Fibroblast of lung (primary cell): ENCODE data around the gene NID1. TPM values are rescaled to one million over a fixed set of nuclear protein-coding genes. Genes with fewer than 3 reads are reported as not detected.

ENCODE experiments used
- DNase-seq, 2 donors: peaks; one replicate each; pipeline versions ENCODE4 v3.0.0 to v3.0.0-alpha.2; 2010; ENCODE audit warnings: low read depth in 2 of 2
- H2AFZ ChIP-seq: 2 replicates; pipeline ENCODE4 v1.5.1; 2012; ENCODE audit warnings: low read length, control low read depth, inconsistent platforms
- H3K27ac ChIP-seq: 2 replicates; pipeline ENCODE4 v1.5.1; 2011; ENCODE audit warnings: low read length, control low read depth; ENCODE audit not compliant: insufficient read depth
- H3K27me3 ChIP-seq: 2 replicates; pipeline ENCODE4 v1.5.1; 2011; ENCODE audit warnings: mild to moderate bottlenecking, low read length; ENCODE audit not compliant: control insufficient read depth, insufficient read depth
- H3K36me3 ChIP-seq: 2 replicates; pipeline ENCODE4 v1.5.1; 2011; ENCODE audit warnings: low read length; ENCODE audit not compliant: control insufficient read depth, insufficient read depth
- H3K4me1 ChIP-seq: 2 replicates; pipeline ENCODE4 v1.5.1; 2011; ENCODE audit warnings: low read length; ENCODE audit not compliant: control insufficient read depth, insufficient read depth; ENCODE audit errors: extremely low read depth
- H3K4me2 ChIP-seq: 2 replicates; pipeline ENCODE4 v1.5.1; 2011; ENCODE audit warnings: low read length, control low read depth; ENCODE audit not compliant: insufficient read depth; ENCODE audit errors: extremely low read depth
- H3K4me3 ChIP-seq, 4 experiments: fragments of 200-600 bp in 1 of 4; sonication (generic) in 1 of 4; replicated peaks in 1 of 4; 2 replicates each; pipeline ENCODE4 v1.5.1; 2011 to 2016; ENCODE audit warnings: low read length in 4 of 4, low read depth in 3 of 4, mild to moderate bottlenecking in 3 of 4, control low read depth in 2 of 4, inconsistent platforms in 1 of 4, mixed read lengths in 1 of 4; ENCODE audit not compliant: insufficient read depth in 1 of 4; ENCODE audit errors: control extremely low read depth in 1 of 4
- H3K79me2 ChIP-seq: 2 replicates; pipeline ENCODE4 v1.5.1; 2012; ENCODE audit warnings: mild to moderate bottlenecking, low read length, inconsistent platforms; ENCODE audit not compliant: control insufficient read depth, insufficient read depth
- H3K9ac ChIP-seq: 2 replicates; pipeline ENCODE4 v1.5.1; 2011; ENCODE audit warnings: mild to moderate bottlenecking, low read length, control low read depth; ENCODE audit not compliant: insufficient read depth
- H3K9me3 ChIP-seq: 2 replicates; pipeline ENCODE4 v1.5.1; 2012; ENCODE audit warnings: low read depth, low read length; ENCODE audit not compliant: control insufficient read depth, insufficient read depth
- H4K20me1 ChIP-seq: 2 replicates; pipeline ENCODE4 v1.5.1; 2011; ENCODE audit warnings: low read length; ENCODE audit not compliant: control insufficient read depth, insufficient read depth; ENCODE audit errors: extremely low read depth
- CTCF ChIP-seq, 2 donors: IDR thresholded peaks in 1 of 2; conservative IDR thresholded peaks in 1 of 2; 1 replicate in 1 of 2; 2 replicates in 1 of 2; pipeline ENCODE4 v1.5.1; 2011 to 2012; ENCODE audit warnings: low read length in 2 of 2, control low read depth in 1 of 2, inconsistent platforms in 1 of 2, low read depth in 1 of 2, mild to moderate bottlenecking in 1 of 2
- EZH2 ChIP-seq: IDR thresholded peaks from 2 replicates; pipeline ENCODE4 v1.5.1; 2012; ENCODE audit warnings: low read length, control low read depth, mild to moderate bottlenecking; ENCODE audit errors: missing control alignments
- polyA plus RNA-seq, 2 donors: library from polyadenylated mRNA; depleted of rRNA in 1 of 2; stranded (reverse) in 1 of 2; unstranded in 1 of 2; fragments of >200 nt; gene quantifications; 2 replicates each; pipeline ENCODE4 v1.2.1, GENCODE V29; 2011 to 2012; ENCODE audit warnings: missing spikeins in 1 of 2
- total RNA-seq: library from RNA; depleted of rRNA; stranded (reverse); fragments of >200 nt; gene quantifications from 2 replicates; pipeline ENCODE4 v1.2.1, GENCODE V29; 2014

The NID1 gene
- total and polyA plus RNA-seq, 2 donors (not counting 1 experiment from before 2014, with no cell fraction given) = 29.1 to 152 TPM

GRCh38 chr1:236082526-236082925 is 17.6 kb upstream of the NID1 start:
- Histone ChIP-seq H3K9me3 (no peaks in the 10 kb centered on the region), H3K27me3 (no peaks in the 10 kb centered on the region)
- peak in 1 of 2 donors; percentile 36 for DNase-seq

GRCh38 chr1:236081546-236082227 is 16.8 kb upstream of the NID1 start:
- H3K9me3 ChIP-seq = no peaks in the 10 kb centered on the region
- no peaks in the 10 kb centered on the region for H3K79me2 ChIP-seq
- H3K27ac ChIP-seq = no peak overlapping the region
- H3K4me3 ChIP-seq = no peak overlapping the region
- no peaks in the 10 kb centered on the region for H4K20me1 ChIP-seq
- H2AFZ ChIP-seq = no peak overlapping the region
- H3K4me2 ChIP-seq = no peak overlapping the region
- H3K36me3 ChIP-seq = no peaks in the 10 kb centered on the region
- no peak overlapping the region for H3K9ac ChIP-seq
- H3K27me3 ChIP-seq = no peaks in the 10 kb centered on the region
- no peaks in the 10 kb centered on the region for H3K4me1 ChIP-seq
- no peak for TF ChIP-seq CTCF (conservative IDR thresholded peaks at IDR 0.05 in 1 of 2, IDR thresholded peaks at IDR 0.05 in 1 of 2; ENCODE audit: low read depth in 1 of 2, low read length in 2 of 2)
- TF ChIP-seq EZH2 = no peak
- no peak for DNase-seq

More at GRCh38 chr1:236082526-236082925, 17.6 kb upstream of the NID1 start:
- no peak overlapping the region for H3K4me2 ChIP-seq
- TF ChIP-seq EZH2 (no peak), CTCF (conservative IDR thresholded peaks at IDR 0.05 in 1 of 2, IDR thresholded peaks at IDR 0.05 in 1 of 2; ENCODE audit: low read depth in 1 of 2, low read length in 2 of 2) (no peak)
- H3K36me3 ChIP-seq = no peaks in the 10 kb centered on the region
- no peaks in the 10 kb centered on the region for H3K4me1 ChIP-seq
- H4K20me1 ChIP-seq = no peaks in the 10 kb centered on the region
- no peaks in the 10 kb centered on the region for H3K79me2 ChIP-seq
- H3K4me3 ChIP-seq = no peak overlapping the region
- H3K9ac ChIP-seq = no peak overlapping the region
- no peak overlapping the region for H3K27ac ChIP-seq
- H2AFZ ChIP-seq = no peak overlapping the region

- no peak for TF ChIP-seq EZH2
- TF ChIP-seq CTCF (conservative IDR thresholded peaks at IDR 0.05 in 1 of 2, IDR thresholded peaks at IDR 0.05 in 1 of 2; ENCODE audit: low read depth in 1 of 2, low read length in 2 of 2) = no peak
- H3K4me3 ChIP-seq = no peak overlapping the region
- no peaks in the 10 kb centered on the region for H4K20me1 ChIP-seq
- H3K36me3 ChIP-seq = no peaks in the 10 kb centered on the region
- H3K4me2 ChIP-seq = no peak overlapping the region
- no peaks in the 10 kb centered on the region for H3K79me2 ChIP-seq
- H3K27ac ChIP-seq = no peak overlapping the region
- no peak for DNase-seq
- no peaks in the 10 kb centered on the region for H3K4me1 ChIP-seq
- H3K27me3 ChIP-seq = no peaks in the 10 kb centered on the region
- no peaks in the 10 kb centered on the region for H3K9me3 ChIP-seq
- H3K9ac ChIP-seq = no peak overlapping the region
- no peak overlapping the region for H2AFZ ChIP-seq
Observed at GRCh38 chr1:236079703-236080102, 14.8 kb upstream of the NID1 start.
